ENCODE results near the gene SLC29A1.
A peak's percentile ranks its signal among the peaks of the same experiment; 100 is the strongest.

The SLC29A1 gene

GRCh38 chr6:44257025-44257752, 33.8 kb downstream of the SLC29A1 start, which contains the start of gene SLC35B2:
SLC35B2 (minus strand) TSS chr6:44257528; CDS start chr6:44257410, 118 bp downstream.
- ChIA-PET CTCF (interaction anchor here (0.6 to 1.4 kb wide), 11 partner anchors 8 to 771 kb away, joined by 3 to 8 read pairs (median 4); no protein-coding TSS in a partner anchor), POLR2A (ENCODE audit: low non-redundant PET) (interaction anchor here (1.6 kb wide), 1 partner anchor 10 kb away, joined by 6 read pairs; the partner anchor contains the start of gene HSP90AB1)

DNA sequence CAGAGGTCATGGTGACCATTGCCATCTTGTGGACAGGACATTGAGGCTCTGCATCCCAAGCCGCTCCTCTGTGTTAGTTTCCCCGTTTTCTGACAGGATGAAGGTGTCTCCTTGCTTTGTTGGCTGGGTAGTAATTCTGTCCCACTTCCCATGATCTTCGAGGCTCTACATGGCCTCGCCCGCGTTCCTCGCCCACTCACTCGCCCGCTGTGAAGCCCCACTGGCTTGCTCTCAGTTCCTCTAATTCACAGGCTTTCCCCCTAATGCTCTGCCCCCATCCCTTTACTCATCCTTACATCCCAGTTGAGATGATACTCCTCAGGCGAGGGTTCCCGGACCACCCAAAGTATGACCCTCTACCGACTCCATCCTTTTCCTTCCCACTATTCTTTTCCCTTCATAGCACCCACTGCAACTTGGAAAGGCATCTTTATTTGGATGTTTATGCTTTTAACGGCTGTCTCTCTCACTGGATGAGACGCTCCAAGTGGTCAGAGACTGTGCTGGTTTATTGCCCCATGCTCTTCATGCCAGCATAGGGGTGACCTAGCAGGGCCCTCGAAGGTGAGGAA, 34.4 kb downstream of the SLC29A1 start:
- ChIA-PET POLR2A (ENCODE audit: low non-redundant PET) (no interaction called here), CTCF (interaction anchor here (0.7 kb wide), 1 partner anchor 20 kb away, joined by 6 read pairs; no protein-coding TSS in a partner anchor)
- H3K27ac ChIP-seq = peak overlapping the region; percentile 83
- no peak for DNase-seq (ENCODE audit: low spot score)
- TF ChIP-seq, protein P1, sequence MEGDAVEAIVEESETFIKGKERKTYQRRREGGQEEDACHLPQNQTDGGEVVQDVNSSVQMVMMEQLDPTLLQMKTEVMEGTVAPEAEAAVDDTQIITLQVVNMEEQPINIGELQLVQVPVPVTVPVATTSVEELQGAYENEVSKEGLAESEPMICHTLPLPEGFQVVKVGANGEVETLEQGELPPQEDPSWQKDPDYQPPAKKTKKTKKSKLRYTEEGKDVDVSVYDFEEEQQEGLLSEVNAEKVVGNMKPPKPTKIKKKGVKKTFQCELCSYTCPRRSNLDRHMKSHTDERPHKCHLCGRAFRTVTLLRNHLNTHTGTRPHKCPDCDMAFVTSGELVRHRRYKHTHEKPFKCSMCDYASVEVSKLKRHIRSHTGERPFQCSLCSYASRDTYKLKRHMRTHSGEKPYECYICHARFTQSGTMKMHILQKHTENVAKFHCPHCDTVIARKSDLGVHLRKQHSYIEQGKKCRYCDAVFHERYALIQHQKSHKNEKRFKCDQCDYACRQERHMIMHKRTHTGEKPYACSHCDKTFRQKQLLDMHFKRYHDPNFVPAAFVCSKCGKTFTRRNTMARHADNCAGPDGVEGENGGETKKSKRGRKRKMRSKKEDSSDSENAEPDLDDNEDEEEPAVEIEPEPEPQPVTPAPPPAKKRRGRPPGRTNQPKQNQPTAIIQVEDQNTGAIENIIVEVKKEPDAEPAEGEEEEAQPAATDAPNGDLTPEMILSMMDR (conservative IDR thresholded peaks at IDR 0.05; ENCODE audit: low read depth) = peak; percentile 47

More at GRCh38 chr6:44257025-44257752, 33.8 kb downstream of the SLC29A1 start, which contains the start of gene SLC35B2:
- H3K27ac ChIP-seq = peak within 1 kb of the TSS; percentile 83
- TF ChIP-seq, protein P1 (conservative IDR thresholded peaks at IDR 0.05; ENCODE audit: low read depth) = peak; percentile 94
- peak; percentile 81 for DNase-seq (ENCODE audit: low spot score)

GRCh38 chr6:44258325-44258863, 35.0 kb downstream of the SLC29A1 start:
- POLR2A ChIA-PET (ENCODE audit: low non-redundant PET) = no interaction called here
- DNase-seq (ENCODE audit: low spot score) = no peak
- H3K27ac ChIP-seq = peak overlapping the region; percentile 83
- TF ChIP-seq, protein P1 (conservative IDR thresholded peaks at IDR 0.05; ENCODE audit: low read depth) = no peak
- CTCF ChIA-PET = interaction anchor here (0.7 kb wide), 1 partner anchor 20 kb away, joined by 6 read pairs; no protein-coding TSS in a partner anchor

- no peak overlapping the region for H3K27ac ChIP-seq
- TF ChIP-seq, protein P1 (conservative IDR thresholded peaks at IDR 0.05; ENCODE audit: low read depth) = no peak
- ChIA-PET CTCF (no interaction called here), POLR2A (ENCODE audit: low non-redundant PET) (no interaction called here)
- no peak for DNase-seq (ENCODE audit: low spot score)
Observed at GRCh38 chr6:44258921-44259320, 35.5 kb downstream of the SLC29A1 start.

GRCh38 chr6:44260011-44260410, 36.6 kb downstream of the SLC29A1 start:
- TF ChIP-seq, protein P1 (conservative IDR thresholded peaks at IDR 0.05; ENCODE audit: low read depth) = no peak
- ChIA-PET CTCF (no interaction called here), POLR2A (ENCODE audit: low non-redundant PET) (no interaction called here)
- no peak overlapping the region; the same call in 1 of the 2 replicates for H3K27ac ChIP-seq
- DNase-seq (ENCODE audit: low spot score) = no peak

DNA sequence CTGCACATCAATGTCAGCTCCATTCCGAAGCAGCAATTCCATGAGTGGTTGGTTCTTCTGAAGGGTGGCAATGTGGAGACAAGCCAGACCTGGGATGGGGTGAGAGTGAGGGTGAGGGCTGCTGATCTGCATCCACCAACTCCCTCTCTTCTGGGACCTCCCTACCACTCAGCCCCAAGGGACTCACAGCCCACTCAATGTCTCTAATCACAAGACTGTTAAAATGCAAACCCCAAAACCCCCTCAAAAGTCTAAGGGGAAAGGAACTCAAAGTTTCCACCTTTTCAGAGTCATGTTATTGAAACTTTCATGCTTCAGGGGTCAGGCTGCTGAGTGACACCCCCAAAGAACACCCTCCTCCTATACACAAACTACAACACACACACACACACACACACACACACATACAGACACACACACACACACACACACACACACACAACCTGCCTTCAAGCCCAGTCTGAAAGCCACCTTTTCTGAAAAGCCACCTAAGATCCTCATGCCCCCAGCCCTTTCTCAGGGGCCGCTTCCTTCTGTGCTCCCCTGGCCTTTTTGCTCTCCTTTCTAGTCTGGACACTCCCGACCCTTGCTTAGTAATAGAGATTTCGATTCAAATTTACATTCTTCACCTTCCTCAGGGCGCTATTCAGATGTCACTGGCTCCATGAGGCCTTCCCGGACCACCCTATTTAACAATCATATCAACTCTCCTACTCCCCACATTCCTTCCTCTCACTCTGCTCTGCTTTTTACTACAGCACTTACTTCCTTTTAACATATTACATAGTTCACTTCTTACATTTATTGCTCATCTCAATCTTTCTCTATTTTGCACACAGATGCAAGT, 37.3 kb downstream of the SLC29A1 start:
- ChIA-PET POLR2A (ENCODE audit: low non-redundant PET) (no interaction called here), CTCF (no interaction called here)
- TF ChIP-seq, protein P1 (conservative IDR thresholded peaks at IDR 0.05; ENCODE audit: low read depth) = no peak
- DNase-seq (ENCODE audit: low spot score) = no peak
- no peak overlapping the region; the same call in 1 of the 2 replicates for H3K27ac ChIP-seq

All from RWPE1 (cell line).